HL-60 (cell line): ENCODE results near the gene MCF2.

Experiments used
- DNase-seq, 2 experiments: peaks; one replicate each; pipeline ENCODE4 v3.0.0-alpha.2; 2010 to 2020; ENCODE audit warnings: low read depth in 1 of 2, low spot score in 1 of 2
- H3K27ac ChIP-seq: fragments of 250-450 bp; sonication (Bioruptor Pico); replicated peaks from 2 replicates; pipeline ENCODE4 v1.5.1; 2020; ENCODE audit warnings: mild to moderate bottlenecking, moderate library complexity
- H3K27me3 ChIP-seq: fragments of 250-450 bp; sonication (Bioruptor Pico); 2 replicates; pipeline ENCODE4 v1.5.1; 2021; ENCODE audit warnings: mild to moderate bottlenecking, moderate library complexity; ENCODE audit not compliant: insufficient read depth, poor library complexity, severe bottlenecking
- H3K4me3 ChIP-seq: replicated peaks from 2 replicates; pipeline ENCODE4 v1.5.1; 2011; ENCODE audit warnings: mild to moderate bottlenecking, control low read depth, low read length; ENCODE audit not compliant: insufficient read depth
- GABPA ChIP-seq: IDR thresholded peaks from 2 replicates; pipeline ENCODE4 v1.6.1; 2012; ENCODE audit warnings: low read depth
- POLR2AphosphoS5 ChIP-seq: IDR thresholded peaks from 2 replicates; pipeline ENCODE4 v1.6.1; 2012; ENCODE audit warnings: low read depth
- REST ChIP-seq: IDR thresholded peaks from 2 replicates; pipeline ENCODE4 v1.6.1; 2012; ENCODE audit warnings: low read depth; ENCODE audit not compliant: insufficient replicate concordance
- SPI1 ChIP-seq: IDR thresholded peaks from 2 replicates; pipeline ENCODE4 v1.6.1; 2012; ENCODE audit warnings: low read depth, mild to moderate bottlenecking, borderline replicate concordance
- TF ChIP-seq, protein P1 (sequence below): IDR thresholded peaks from one replicate; pipeline ENCODE4 v1.5.1; 2011; ENCODE audit warnings: low read length, control low read depth, inconsistent platforms; ENCODE audit not compliant: insufficient read depth

MCF2 gene

GRCh38 chrX:139544591-139544990 lies 163.4 kb downstream of the MCF2 start:
- Histone ChIP-seq H3K27me3 (no peaks in the 10 kb centered on the region), H3K4me3 (no peak overlapping the region), H3K27ac (no peak overlapping the region)
- DNase-seq = no peak
- TF ChIP-seq POLR2AphosphoS5 (no peak), GABPA (no peak), SPI1 (no peak), REST (no peak)
- TF ChIP-seq, protein P1, sequence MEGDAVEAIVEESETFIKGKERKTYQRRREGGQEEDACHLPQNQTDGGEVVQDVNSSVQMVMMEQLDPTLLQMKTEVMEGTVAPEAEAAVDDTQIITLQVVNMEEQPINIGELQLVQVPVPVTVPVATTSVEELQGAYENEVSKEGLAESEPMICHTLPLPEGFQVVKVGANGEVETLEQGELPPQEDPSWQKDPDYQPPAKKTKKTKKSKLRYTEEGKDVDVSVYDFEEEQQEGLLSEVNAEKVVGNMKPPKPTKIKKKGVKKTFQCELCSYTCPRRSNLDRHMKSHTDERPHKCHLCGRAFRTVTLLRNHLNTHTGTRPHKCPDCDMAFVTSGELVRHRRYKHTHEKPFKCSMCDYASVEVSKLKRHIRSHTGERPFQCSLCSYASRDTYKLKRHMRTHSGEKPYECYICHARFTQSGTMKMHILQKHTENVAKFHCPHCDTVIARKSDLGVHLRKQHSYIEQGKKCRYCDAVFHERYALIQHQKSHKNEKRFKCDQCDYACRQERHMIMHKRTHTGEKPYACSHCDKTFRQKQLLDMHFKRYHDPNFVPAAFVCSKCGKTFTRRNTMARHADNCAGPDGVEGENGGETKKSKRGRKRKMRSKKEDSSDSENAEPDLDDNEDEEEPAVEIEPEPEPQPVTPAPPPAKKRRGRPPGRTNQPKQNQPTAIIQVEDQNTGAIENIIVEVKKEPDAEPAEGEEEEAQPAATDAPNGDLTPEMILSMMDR = no peak

- no peak for DNase-seq
- no peak overlapping the region for H3K27ac ChIP-seq
- H3K27me3 ChIP-seq = no peaks in the 10 kb centered on the region
- H3K4me3 ChIP-seq = no peak overlapping the region
- TF ChIP-seq POLR2AphosphoS5 = no peak
- no peak for TF ChIP-seq GABPA
- no peak for TF ChIP-seq REST
- TF ChIP-seq, protein P1 = no peak
- no peak for TF ChIP-seq SPI1
Observed at GRCh38 chrX:139543920-139544319, 164.0 kb downstream of the MCF2 start.

- H3K4me3 ChIP-seq = no peak overlapping the region
- no peak for DNase-seq
- no peaks in the 10 kb centered on the region for H3K27me3 ChIP-seq
- H3K27ac ChIP-seq = no peak overlapping the region
- TF ChIP-seq, protein P1 = no peak
- TF ChIP-seq GABPA (no peak), SPI1 (no peak), POLR2AphosphoS5 (no peak), REST (no peak)
Observed at GRCh38 chrX:139542652-139543051, 165.3 kb downstream of the MCF2 start.
